Hematopoietic multipotent progenitor cell treated with erythropoietin and hydrocortisone succinate and interleukin-3 and kit ligand, for 6 days (in vitro differentiated cells): ENCODE measurements around the gene ANK3.
A peak's percentile ranks its signal among the peaks of the same experiment; 100 is the strongest.

ENCODE experiments used
- DNase-seq: peaks from one replicate; pipeline ENCODE4 v3.0.0-alpha.2; 2015

The ANK3 gene

DNA sequence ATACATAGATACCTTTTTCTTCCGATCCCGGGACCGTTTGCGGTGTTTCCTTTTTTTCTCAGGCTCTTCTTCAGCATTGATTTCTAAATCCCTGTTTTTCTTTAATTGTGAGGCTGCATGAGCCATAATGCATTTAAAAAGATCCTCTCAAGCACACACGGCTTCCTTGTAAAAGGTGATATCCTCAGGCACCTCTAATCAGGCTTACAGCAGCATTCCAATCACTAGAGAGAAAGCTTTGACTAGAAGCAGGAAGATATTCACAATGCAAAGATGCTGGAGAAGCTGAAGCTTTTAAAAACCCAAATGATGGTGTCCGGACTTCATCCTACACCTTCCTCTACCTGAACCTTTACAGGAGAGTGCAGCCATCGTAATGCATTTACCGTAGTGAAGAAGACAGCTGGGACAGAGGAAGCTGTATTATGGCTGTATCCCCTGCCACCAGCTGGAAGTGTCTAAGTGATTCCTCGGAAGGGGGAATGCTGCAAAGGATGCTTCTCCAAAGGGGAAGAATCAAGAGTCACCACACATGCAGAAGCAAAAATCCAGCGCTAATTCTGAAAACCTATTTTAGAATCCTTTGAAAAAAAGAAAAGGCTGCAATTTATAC, at the start of gene ANK3:
TSS of gene ANK3 (minus strand) at position 463 of the 613 bp plus-strand sequence. CDS start at position 126, 337 bp downstream.
- no peak for DNase-seq

DNA sequence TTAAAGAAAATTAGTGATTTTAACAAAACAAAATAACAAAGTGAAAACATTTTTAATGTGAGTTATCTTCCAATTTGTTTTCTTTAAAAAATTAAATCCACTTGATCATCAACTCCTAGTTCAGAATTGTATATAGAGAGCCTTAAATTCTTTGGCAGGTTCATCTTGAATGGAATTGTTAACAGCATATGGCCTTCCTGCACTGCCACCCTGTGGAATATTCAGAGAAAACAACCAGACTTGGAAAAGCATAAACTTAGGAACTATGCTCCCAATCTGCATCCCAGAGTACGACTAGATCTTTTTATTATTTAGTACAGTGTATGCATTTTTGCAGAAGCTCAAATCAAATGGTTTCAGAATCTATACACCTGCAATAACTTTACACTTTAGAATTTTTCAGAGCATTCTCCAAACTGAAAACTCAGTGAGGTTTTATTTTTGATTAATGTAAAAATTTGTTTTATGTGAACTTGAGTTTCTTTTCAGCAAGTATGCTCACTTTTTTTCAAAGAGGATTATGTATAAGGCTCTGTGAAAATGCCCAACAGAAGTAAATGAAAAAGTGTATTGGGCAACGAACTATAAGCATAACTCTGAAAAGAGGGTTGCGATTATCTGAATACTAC, 44.9 kb upstream of the ANK3 start:
- DNase-seq: peak; percentile 62

DNA sequence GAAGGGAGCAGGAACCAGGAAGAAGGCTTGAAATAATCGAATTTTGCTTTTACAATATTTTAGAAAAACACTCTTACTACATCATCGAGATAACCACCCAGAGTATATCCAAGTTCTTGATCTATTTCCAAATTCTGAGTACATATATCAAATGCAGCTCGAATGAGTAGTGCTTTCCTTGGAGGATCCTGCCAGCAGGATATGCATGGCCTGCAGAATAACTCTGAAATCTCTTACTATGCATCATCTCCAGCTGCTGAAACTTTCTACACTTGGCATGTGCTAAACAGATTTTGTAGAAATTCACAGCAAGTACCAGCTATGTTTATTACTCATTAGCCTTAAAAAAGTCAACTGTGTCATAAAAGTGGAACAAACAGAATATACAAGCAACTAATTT, 44.0 kb upstream of the ANK3 start:
- no peak for DNase-seq

DNA sequence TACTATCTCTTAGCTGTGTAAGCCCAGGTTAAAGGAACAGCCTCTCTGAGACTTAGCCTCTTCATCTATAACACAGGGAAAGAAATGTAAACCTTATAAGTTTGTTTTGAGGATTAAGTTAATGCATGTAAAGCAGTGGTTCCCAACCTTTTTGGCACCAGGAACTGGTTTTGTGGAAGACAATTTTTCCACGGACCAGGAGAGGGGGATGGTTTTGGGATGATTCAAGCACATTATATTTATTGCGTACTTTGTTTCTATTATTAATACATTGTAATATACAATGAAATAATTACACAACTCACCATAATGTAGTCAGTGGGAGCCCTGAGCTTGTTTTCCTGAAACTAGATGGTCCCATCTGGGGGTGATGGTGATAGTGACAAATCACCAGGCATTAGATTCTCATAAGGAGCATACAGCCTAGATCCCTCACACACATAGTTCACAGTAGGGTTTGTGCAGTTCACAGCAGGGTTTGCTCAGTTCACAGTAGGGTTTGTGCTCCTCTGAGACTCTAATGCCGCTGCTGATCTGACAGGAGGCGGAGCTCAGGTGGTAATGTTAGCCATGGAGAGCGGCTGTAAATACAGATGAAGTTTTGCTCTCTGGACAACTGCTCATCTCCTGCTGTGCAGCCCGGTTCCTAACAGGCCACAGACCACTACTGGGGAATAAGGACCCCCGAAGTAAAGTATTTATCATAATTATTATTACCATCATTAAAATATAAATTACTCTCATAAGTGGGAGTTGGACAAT, 41.3 kb upstream of the ANK3 start:
- DNase-seq: no peak

GRCh38 chr10:60430017-60430416, 40.3 kb upstream of the ANK3 start:
- no peak for DNase-seq

DNA sequence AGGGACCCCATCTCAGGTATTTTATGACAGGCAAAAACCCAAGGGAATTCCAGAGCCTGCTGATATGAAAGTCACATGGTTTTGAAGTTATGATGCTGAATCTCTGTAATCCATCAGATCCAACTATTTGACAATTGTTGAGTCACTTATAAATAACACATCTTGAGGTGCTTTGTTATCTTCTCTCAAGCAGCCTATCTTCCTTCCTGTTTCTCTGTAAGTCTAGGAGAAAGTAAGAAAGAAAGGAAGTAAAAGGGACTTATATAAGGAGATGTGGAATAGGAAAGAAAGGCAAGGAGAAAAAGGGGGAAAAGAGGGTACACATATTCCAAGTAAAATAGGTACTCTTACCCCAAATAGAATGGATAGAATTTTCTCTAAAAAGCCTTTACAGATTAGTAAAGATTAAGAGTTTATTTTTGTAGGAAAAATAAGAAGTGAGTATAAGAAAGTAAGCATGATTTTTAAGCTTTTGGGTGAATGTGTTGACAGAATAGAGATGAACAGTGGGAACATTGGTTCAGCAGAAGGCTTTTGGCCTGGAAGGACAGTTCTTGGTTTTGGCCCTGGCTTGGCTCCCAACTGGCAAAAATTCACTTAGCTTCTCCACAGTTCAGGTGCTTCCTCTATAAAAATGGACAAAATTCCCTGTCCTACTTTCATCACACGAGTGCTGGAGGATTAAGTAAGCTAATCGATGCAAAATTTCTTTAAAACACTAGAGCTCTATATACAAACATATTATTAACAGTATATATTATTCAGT, 39.6 kb upstream of the ANK3 start:
- no peak for DNase-seq

GRCh38 chr10:60428387-60428737, 38.7 kb upstream of the ANK3 start:
- no peak for DNase-seq

- DNase-seq: no peak
Observed at GRCh38 chr10:60427709-60428386, 38.2 kb upstream of the ANK3 start.

- DNase-seq: no peak
Observed at GRCh38 chr10:60427148-60427547, 37.5 kb upstream of the ANK3 start.

GRCh38 chr10:60426425-60426824, 36.8 kb upstream of the ANK3 start:
- DNase-seq: no peak

DNA sequence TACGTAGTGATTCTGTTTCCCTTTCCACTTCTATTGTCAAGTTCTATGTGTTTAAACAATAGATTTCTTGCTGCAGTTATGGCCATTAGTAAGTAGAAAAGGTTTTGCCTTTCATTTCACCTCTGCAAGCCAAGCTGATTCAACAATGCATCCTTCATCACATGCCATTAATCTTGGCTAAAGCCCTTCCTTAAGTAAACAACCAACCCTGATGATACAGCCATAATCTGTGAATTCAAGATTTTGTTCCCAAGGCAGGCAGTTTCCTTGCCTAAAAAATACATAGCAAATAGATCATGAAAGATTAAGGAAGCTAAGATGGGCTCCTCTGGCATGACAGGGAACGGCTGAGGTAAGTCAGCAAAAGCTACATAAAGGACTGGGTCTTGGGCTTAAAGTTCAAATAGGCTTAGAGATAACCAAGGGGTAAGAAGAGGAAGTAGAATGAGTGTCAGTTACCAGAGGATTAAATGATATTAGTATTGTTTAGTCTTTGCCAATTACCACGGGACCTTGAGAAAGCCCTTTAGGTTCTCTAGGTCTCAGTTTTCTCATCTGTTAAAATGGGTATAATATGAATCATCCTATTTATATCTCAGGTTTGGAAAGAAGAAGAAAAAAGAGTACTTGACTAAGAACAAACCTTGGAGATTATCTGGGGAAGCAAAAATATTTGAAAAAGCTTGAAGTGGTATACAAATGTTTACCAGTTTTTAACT, 35.9 kb upstream of the ANK3 start:
- DNase-seq: no peak

- DNase-seq: no peak
Observed at GRCh38 chr10:60424971-60425370, 35.3 kb upstream of the ANK3 start.

DNA sequence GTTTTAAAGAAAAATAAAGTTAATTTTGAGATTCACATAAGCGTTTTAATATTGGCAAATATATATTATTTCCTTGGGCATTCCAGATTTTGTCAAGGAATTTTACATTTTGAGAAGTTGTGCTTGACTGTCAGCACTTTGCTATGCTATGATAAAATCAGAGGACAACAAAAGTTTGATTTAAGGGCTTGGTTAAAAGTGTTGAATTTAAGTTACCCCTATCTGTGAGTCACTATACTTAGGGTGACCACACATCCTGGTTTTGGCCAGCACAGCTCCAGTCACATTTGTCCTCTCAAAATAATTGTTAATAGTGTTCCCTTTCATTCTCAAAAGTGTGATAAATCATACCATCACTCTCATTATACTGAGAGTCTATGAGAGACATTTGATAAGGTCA, 34.2 kb upstream of the ANK3 start:
- no peak for DNase-seq

GRCh38 chr10:60422809-60423208, 33.1 kb upstream of the ANK3 start:
- DNase-seq: no peak

- DNase-seq: no peak
Observed at GRCh38 chr10:60420991-60421894, 31.6 kb upstream of the ANK3 start.

DNA sequence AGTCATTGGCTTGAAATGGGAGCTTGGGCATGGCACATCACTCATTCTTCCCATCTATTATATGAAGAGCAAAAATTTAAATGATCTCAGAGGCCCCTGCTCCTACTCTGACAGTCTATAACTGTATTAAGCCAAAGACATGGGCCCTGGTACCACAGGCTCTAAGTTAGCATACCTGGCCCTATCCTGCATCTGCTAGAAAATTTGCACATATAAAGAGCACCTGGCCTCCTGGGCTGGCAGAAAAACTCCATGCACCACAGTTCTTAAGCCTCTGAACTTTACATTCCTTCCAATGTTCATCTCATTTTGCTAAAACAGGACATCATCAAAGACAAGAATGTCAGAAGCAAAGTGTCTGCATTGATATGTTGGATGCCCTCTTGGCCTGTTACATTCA, 29.6 kb upstream of the ANK3 start:
- no peak for DNase-seq

GRCh38 chr10:60417901-60418300, 28.2 kb upstream of the ANK3 start:
- no peak for DNase-seq

- no peak for DNase-seq
Observed at GRCh38 chr10:60417024-60417423, 27.3 kb upstream of the ANK3 start.

DNA sequence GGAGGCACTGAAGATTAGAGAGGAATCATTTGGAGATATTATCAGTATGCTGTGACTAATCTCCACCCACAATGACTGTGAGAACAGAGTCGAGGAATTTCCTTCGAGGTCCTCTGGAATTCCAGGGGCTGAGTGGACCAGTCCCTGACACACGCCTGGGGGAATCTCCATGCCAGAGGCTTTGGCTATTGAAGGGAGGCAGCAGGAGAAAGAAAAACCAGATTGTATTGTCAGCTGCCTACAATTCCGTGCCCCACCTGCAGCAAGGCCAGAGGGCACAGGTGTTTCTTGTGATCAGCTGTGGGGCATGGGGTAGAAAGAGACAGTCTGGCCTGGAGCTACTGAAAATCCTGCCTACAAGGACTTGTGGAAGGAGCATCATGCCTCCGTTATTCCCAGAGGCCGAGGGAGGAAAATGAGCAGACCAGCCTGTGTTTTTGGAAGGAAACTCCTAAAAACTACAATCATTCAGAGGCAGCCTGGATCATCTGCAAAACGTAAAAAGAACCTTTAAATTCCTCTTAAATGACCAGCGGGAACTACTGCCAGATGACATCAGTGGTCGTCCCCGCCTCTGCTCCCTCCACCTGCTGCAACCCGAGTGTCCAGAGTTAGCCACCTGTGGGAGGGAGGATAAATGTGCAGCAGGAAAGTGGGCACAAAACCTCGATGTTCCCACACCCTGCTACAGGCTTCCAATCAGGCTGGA, 25.4 kb upstream of the ANK3 start:
- no peak for DNase-seq

DNA sequence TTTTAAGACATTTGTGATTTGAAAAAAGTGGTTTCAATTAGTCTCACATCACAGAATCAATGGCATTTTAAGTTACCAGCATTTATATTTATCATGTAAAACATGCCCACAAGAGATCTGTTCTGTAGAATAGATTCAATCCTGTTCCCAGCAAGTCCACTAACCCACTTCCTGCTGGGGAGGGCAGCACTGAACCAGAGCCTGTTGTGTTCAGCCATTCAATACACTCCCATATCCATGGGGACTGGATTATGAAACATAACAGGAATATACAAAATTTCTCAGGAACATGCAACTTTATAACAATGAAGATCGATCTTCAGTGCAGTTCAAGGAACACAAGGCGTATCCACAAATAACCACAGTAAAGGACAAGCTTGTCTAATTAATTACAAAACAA, 24.4 kb upstream of the ANK3 start:
- DNase-seq: no peak
